ENCODE results near the gene TBC1D2.

Gene TBC1D2

DNA sequence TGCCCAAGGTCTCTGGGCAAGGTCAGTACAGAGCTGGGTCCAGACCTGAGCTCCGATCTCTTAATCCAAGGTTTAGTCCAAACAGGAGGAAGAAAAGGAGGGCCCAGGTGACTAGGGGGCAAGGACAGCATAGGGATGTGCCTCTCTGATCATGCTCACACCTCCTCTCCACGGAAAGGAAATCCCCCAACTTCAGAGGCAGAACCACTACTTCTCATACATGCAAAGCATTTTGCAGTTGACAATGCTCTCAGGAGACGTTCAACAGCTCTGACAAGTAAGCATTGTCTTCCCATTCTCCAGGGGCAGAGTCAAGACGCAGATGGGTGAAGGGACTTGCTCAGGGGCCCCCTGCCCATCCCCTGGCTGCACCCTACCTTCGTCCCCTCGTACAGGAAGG, 54.3 kb downstream of the TBC1D2 start:
- H3K27ac Mint-ChIP-seq = no peak overlapping the region

DNA sequence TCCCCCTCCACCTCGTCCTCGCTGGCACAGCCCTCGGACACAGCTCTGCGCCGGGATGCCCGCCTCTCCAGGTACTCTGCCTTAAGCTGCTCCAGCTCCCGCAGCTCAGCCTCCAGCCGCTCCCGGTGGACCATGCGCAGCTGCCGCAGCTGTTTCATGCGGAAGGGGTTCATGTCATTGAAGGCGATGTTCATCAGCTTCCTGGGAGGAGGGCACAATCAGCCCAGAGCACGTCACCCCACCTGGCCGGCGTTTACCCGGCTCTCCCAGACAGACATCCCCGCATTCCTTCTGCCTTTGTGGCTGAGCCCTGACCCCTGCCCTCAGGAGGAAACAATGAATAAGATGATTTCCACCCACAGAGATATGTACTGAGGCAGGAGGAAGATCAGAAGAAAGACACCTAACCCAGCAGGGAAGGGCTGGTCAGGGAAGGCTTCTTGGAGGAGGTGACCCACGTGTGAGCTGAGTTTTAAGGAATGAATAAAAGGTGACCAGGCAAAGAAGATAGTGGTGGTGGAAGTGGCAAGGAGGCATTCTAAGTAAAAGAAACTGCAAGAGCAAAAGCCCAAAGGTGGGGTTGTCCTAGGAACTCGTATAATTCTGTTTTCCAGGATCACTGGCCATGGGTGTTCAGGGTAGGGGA, 55.9 kb downstream of the TBC1D2 start:
- H3K4me3 Mint-ChIP-seq = no peak overlapping the region
- no peaks in the 10 kb centered on the region for H3K9me3 Mint-ChIP-seq
- no peak for DNase-seq (ENCODE audit: low spot score in 2 of 2)
- no peaks in the 10 kb centered on the region for H3K36me3 Mint-ChIP-seq
- peaks cover 6% of the 10 kb centered on the region for H3K4me1 Mint-ChIP-seq
- no peak overlapping the region for H3K27ac Mint-ChIP-seq
- ATAC-seq = no peak

More for the DNA sequence above, 54.3 kb downstream of the TBC1D2 start:
- no peak for ATAC-seq
- Mint-ChIP-seq H3K4me3 (no peak overlapping the region), H3K36me3 (no peaks in the 10 kb centered on the region), H3K9me3 (no peaks in the 10 kb centered on the region), H3K4me1 (peaks cover 6% of the 10 kb centered on the region)
- DNase-seq (ENCODE audit: low spot score in 2 of 2) = no peak

DNA sequence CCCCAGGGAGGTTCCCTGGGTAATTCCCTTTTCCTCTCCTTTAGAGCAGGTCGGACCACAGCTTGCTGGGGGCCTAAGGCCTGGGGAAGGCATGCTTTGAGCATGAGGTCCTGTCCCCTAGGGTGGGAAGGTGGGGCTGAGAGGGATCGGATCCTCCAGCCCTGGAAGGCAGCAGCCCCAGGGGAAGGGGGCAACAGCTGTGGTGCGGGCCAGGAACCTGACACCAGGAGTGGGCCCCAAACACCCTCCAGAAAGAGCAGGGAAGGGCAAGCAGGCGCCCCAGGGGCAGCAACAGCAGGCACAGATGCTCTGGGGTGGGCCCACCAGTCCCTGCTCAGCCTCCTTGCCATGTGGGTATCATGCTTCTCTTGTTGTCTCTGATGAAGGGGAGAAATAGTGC, 59.8 kb downstream of the TBC1D2 start:
- no peak overlapping the region for H3K27ac Mint-ChIP-seq
- ATAC-seq = no peak
- H3K4me3 Mint-ChIP-seq = no peak overlapping the region
- no peak for DNase-seq (ENCODE audit: low spot score in 2 of 2)
- H3K9me3 Mint-ChIP-seq = no peaks in the 10 kb centered on the region
- H3K4me1 Mint-ChIP-seq = peaks cover 14% of the 10 kb centered on the region
- H3K36me3 Mint-ChIP-seq = peaks cover 5% of the 10 kb centered on the region

DNA sequence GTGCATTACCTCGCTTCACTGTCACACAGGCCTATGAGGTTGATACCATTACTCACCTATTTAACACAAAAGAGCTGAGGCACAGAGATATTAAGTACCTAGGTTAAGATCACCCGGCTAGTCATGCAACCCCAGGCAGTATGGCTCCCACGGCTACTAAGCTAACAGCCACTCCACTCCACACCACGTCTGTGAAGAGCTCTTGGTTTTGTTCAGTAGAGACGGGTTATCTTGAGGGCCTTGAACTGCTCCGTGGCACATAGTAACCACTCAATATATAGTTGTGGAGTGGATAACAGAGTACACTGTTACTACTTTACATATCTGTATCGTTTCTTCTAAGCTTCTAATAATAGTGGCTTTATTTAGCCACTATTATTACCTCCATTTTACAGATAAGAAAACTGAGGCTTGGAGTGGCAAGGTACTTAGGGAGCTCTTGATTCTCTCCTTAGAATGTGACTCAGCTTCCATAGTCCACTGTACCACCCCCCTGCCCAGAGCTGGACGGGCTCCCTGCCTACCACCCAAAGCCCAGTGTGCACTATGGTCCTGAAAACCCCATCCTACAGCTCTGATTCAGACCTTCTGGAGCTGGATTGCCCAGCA, 62.0 kb downstream of the TBC1D2 start:
- Mint-ChIP-seq H3K36me3 (peaks cover 5% of the 10 kb centered on the region), H3K9me3 (no peaks in the 10 kb centered on the region), H3K4me3 (peak overlapping the region; percentile 78), H3K4me1 (peaks cover 25% of the 10 kb centered on the region), H3K27ac (peak overlapping the region; percentile 40)
- ATAC-seq (no peak), DNase-seq (ENCODE audit: low spot score in 2 of 2) (no peak)

DNA sequence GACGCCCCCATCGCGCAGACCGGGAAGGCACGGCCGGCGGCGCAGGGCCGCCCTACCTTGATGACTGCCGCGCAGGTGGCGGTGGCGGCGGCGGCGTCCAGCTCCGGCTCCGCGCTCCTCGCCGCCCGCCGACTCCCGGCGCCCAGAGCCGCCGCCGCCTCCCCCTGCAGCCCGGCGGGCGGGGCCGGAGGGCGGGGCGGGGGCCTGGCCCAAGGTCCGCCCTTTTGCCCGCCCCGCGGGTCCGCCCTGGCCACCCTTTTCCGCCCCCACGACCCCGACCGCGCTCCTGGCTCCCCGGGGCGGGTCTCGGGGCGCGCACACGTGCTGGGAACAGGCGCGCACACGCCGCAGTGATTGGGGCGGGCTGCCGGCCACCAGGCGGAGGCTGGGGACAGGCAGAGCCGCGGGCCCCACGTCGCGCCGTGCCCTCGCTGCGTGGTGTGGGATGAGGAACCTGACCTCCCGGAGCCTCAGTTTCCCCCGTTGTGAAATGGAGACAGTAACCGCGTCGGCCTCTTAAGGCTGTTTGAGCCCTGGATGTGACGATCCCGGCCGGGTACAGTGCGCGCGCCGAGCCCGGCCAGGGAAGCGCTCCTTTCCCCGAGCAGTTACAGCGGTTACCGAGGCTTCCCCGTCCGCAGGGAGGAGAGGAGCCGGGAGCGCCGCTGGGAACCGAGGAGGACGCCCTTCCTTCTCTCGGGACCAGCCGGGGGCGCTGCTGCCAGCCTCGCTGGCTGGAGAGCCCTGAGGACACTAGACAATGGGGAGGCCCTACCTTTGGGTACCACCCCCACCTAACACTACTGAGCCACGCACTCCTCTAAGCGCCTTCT, 62.7 kb downstream of the TBC1D2 start, which contains the start of gene CORO2A:
Gene CORO2A (minus strand): TSS at position 135 of the 833 bp plus-strand sequence. CDS start 34,977 bp downstream, outside the sequence.
- DNase-seq (ENCODE audit: low spot score in 2 of 2) = peak; percentile 69 to 78
- peak within 1 kb of the TSS; percentile 78 for H3K4me3 Mint-ChIP-seq
- peak; percentile 87 for ATAC-seq
- peak within 1 kb of the TSS; percentile 40 for H3K27ac Mint-ChIP-seq
- H3K9me3 Mint-ChIP-seq = no peaks in the 10 kb centered on the region
- H3K36me3 Mint-ChIP-seq = peaks cover 9% of the 10 kb centered on the region
- H3K4me1 Mint-ChIP-seq = peaks cover 32% of the 10 kb centered on the region

DNA sequence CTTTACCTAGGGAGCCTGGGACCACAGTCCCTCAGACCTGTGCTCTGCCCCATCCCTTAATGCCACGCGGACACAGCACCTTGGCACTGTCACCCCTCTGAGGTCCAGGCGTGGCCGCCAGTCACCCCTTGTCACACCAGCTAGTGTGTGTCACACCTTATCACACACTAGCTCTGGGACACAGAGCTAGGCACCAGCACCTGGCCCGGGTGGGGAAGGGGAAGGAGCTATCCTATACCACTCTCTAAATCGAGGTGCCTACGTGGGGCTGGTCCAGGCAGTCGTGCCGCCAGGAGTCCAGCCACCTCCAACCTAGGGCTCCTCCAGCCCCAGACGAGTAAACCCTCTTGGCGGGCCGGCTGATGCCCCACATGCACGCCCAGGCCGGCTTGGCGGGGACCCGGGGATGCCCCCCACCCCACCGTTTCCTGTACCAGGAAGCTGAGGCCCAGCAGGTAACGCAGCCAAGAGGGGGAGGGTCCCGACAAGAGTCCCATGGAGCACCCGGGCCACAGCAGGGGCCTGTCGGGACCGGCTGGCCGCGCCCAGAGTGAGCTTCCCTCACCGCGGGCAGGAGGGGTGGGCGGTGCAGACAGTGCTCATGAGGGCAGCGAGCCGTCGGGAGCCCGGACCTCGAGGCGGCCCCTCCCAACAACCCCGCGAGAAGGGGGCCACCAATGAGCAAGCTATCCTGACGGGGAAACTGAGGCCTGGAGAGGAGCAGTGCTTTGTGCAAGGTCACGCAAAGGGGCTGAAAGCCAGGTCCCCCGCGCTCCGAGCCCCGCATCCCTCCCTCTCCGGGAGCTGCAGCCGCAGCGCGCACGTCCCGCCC, 63.6 kb downstream of the TBC1D2 start:
- Mint-ChIP-seq H3K4me3 (peak overlapping the region; percentile 78), H3K9me3 (no peaks in the 10 kb centered on the region), H3K27ac (no peak overlapping the region), H3K4me1 (peaks cover 34% of the 10 kb centered on the region), H3K36me3 (peaks cover 10% of the 10 kb centered on the region)
- ATAC-seq (peak; percentile 46), DNase-seq (ENCODE audit: low spot score in 2 of 2) (peak; percentile 17 to 67)

DNA sequence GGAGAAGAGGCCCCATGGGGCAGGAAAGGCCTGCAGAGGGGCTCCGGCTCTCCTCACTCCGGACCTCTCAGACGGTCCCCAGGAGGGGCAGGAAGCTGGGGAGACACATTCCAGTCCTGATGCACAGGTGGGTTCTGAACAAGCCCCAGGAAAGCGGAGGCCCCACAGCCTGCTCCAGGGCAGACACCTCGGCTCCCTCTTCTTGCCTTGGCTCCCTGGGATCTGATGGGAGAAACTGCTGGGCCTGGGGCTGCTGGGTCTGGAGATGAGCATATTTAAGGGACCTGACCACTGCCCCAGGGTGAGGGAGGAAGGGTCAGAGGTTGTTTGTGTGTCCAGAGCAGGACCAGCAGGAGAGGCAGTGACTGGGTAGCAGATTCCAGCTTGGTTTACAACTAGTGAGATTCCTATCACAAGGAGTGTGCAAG, 64.3 kb downstream of the TBC1D2 start:
- DNase-seq (ENCODE audit: low spot score in 2 of 2) = no peak
- no peaks in the 10 kb centered on the region for H3K9me3 Mint-ChIP-seq
- H3K4me1 Mint-ChIP-seq = peaks cover 34% of the 10 kb centered on the region
- H3K36me3 Mint-ChIP-seq = peaks cover 10% of the 10 kb centered on the region
- peak overlapping the region; percentile 78 for H3K4me3 Mint-ChIP-seq
- peak overlapping the region; percentile 37 for H3K27ac Mint-ChIP-seq
- ATAC-seq = no peak

DNA sequence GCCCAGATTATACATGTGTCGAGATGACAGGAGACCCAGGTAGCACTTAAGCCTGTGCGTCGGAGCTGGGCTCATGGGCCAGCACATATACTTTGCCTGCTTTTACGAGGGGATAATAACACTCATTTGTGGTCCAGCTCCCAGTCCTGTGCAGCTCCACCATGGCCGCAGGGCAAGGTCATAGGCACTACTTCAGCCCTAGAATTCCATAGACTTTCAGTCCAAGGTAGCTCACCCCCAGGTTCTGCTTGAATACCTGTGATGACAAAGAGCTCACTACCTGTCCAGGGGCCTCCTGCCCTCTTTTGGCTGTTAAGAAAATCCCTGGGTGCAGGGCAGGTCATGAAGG, 64.7 kb downstream of the TBC1D2 start:
- Mint-ChIP-seq H3K36me3 (peaks cover 10% of the 10 kb centered on the region), H3K4me1 (peaks cover 34% of the 10 kb centered on the region), H3K4me3 (peak overlapping the region; percentile 78), H3K27ac (peak overlapping the region; percentile 37), H3K9me3 (no peaks in the 10 kb centered on the region)
- no peak for ATAC-seq
- no peak for DNase-seq (ENCODE audit: low spot score in 2 of 2)

DNA sequence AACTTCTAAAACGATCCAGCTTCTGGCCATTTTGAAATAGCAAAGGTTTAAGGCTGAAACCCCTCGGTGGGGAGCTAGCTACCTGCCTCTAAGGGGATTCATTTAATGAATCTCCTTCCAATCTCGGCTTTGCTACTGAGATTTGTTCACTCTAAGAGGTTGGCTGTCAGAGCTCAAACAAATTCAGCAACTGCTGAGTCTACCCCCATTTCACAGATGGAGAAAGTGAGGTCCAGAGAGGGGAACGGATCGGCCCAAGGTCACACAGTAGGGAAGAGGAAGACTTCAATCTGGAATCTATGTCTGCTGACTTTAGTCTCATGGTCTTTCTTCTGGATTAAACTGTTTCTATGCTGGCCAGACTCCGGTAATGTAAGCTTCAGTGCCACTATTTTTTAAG, 66.0 kb downstream of the TBC1D2 start:
- Mint-ChIP-seq H3K9me3 (no peaks in the 10 kb centered on the region), H3K4me1 (peaks cover 43% of the 10 kb centered on the region), H3K36me3 (peaks cover 10% of the 10 kb centered on the region), H3K4me3 (no peak overlapping the region), H3K27ac (no peak overlapping the region)
- DNase-seq (ENCODE audit: low spot score in 2 of 2) = no peak
- ATAC-seq = no peak

DNA sequence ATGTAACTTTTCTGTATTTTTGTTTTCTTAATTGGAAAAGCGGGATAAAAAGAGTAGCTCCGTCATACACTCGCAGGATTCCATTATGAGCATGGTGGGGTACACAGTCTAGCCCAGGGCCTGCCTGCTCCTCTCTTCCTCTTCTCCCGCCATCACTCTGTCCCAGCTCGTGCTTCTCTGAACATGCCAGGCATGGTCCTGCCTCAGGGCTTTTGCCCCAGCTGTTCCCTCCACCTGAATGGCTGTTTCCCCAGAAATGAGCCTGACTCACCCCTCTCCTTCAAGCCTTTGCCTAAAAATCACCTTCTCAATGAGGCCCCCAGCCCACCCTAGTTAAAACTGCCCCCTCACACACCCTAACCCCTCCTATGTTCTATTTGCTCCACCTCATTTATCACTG, 67.5 kb downstream of the TBC1D2 start:
- no peak for DNase-seq (ENCODE audit: low spot score in 2 of 2)
- no peak overlapping the region for H3K27ac Mint-ChIP-seq
- H3K9me3 Mint-ChIP-seq = no peaks in the 10 kb centered on the region
- peaks cover 38% of the 10 kb centered on the region for H3K4me1 Mint-ChIP-seq
- no peak for ATAC-seq
- peaks cover 10% of the 10 kb centered on the region for H3K36me3 Mint-ChIP-seq
- H3K4me3 Mint-ChIP-seq = no peak overlapping the region

DNA sequence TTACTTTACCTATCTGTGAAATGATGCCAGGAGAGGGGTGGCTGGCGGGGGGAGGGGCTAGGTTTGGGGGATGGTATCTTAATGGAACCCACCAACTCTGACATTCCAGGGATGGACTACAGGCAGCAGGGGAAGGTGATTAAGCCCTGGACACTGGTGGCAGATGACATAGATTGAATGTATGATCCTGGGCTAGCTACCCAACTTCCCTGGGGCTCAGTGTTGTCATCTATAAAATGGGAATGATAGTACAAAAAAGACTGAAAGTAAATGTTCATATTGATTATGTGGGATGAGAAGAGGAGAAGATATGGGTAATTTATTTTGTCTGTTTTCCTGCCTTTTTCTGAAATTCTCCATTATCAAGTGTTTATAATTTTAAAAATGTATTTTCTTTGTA, 69.2 kb downstream of the TBC1D2 start:
- no peak overlapping the region for H3K27ac Mint-ChIP-seq
- DNase-seq (ENCODE audit: low spot score in 2 of 2) = no peak

DNA sequence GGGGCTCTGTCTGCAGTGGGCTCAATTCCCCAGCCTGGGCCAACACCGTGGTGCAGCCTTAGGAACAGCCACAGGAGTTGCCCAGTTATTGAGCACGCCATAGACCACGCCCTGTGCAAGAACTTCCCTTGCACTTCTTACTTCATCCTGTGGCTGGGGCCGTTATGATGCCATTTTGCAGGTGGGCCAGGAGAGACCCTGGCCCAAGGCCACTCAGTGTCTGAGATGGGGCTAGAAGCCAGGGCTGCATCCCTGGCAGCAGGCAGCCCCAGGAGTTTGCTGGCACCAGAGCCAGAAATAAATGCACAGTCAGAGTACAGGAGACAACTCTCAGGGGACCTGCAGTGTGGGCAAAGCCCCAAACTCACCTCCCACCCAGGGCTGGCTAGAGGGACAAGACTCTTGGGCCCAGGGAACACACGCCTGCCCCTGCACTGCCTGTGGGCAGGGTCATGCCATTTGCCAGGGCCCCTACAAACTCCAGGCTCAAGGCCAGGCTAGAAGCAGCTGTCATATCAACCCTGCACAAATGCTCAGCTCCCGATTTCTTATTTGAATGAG, 69.8 kb downstream of the TBC1D2 start:
- DNase-seq (ENCODE audit: low spot score in 2 of 2) (no peak), ATAC-seq (no peak)
- Mint-ChIP-seq H3K4me1 (peaks cover 46% of the 10 kb centered on the region), H3K36me3 (peaks cover 5% of the 10 kb centered on the region), H3K4me3 (no peak overlapping the region), H3K27ac (no peak overlapping the region), H3K9me3 (no peaks in the 10 kb centered on the region)

More for the DNA sequence above, 69.2 kb downstream of the TBC1D2 start:
- Mint-ChIP-seq H3K4me1 (peaks cover 44% of the 10 kb centered on the region), H3K9me3 (no peaks in the 10 kb centered on the region), H3K36me3 (peaks cover 9% of the 10 kb centered on the region), H3K4me3 (no peak overlapping the region)
- no peak for ATAC-seq

DNA sequence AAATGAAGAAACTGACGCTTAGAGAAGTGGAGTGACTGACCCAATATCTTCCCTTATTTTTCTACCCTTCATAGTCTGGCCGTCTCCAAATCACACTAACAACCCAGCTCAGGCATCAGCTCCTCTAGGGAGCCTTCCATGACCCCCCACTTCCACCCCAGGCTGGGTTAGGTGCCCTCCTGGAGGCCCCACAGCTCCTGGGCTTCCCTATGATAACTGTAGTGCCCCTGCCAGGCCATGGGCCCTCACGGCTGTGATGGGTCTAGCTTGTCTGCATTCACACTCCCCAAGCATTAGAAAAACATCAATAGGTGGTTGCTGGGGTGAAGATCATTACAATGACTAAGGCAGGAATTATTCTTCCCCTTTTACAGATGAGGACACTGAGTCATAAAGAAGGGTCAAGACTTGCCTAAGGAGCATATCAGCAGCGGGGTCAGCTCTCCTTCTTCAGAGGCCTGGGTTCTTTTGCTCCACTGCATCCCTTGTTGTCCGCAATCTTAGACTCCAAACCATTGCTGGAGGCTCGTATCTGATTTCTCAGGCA, 70.4 kb downstream of the TBC1D2 start:
- H3K27ac Mint-ChIP-seq = peak overlapping the region; percentile 55
- H3K4me1 Mint-ChIP-seq = peaks cover 52% of the 10 kb centered on the region
- ATAC-seq = no peak

DNA sequence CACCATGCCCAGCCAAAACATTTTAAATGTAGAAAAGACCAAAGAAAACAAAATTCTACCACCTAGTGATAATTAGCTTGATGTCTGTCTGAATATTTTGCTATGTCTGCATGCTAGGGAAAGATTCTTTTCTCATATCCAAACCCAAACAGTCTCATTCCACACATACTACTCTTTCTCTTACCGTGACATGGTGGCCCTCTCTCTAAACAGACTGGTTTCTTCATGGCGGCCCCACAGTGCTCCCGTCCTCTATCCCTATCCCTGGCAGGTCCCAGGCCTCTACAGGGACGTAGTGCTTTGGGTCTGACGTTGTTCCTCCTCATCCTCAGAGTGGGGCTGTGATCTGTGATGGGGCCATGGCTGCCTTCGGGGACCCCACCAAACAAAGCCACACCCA, 71.1 kb downstream of the TBC1D2 start:
- DNase-seq (ENCODE audit: low spot score in 2 of 2) (no peak), ATAC-seq (no peak)
- Mint-ChIP-seq H3K4me3 (no peak overlapping the region), H3K36me3 (peaks cover 5% of the 10 kb centered on the region), H3K9me3 (no peaks in the 10 kb centered on the region), H3K4me1 (peaks cover 57% of the 10 kb centered on the region), H3K27ac (peak overlapping the region; percentile 55)

More for the DNA sequence above, 70.4 kb downstream of the TBC1D2 start:
- H3K9me3 Mint-ChIP-seq = no peaks in the 10 kb centered on the region
- H3K36me3 Mint-ChIP-seq = peaks cover 5% of the 10 kb centered on the region
- no peak for DNase-seq (ENCODE audit: low spot score in 2 of 2)
- H3K4me3 Mint-ChIP-seq = no peak overlapping the region
